Ovary (tissue), 9 donors: Measurements from ENCODE around the gene LRRC31. TPM values are rescaled to one million over a fixed set of nuclear protein-coding genes. Genes with fewer than 3 reads are reported as not detected.

Source experiments
- DNase-seq, 5 donors: peaks; one replicate each; pipeline ENCODE4 v3.0.0-alpha.2; 2019 to 2020
- H3K27ac ChIP-seq, 2 donors: fragments of 200-600 bp; one replicate each; pipeline versions ENCODE4 v1.5.1 to v1.8.0; 2019 to 2022
- H3K27me3 ChIP-seq: fragments of 200-600 bp; one replicate; pipeline ENCODE4 v1.8.0; 2022
- H3K36me3 ChIP-seq: fragments of 200-600 bp; sonication (generic); one replicate; pipeline ENCODE4 v1.5.1; 2019
- H3K4me1 ChIP-seq: one replicate; pipeline ENCODE4 v1.8.1; 2013; ENCODE audit warnings: mild to moderate bottlenecking, moderate library complexity; ENCODE audit not compliant: insufficient read depth
- H3K4me3 ChIP-seq: fragments of 200-600 bp; sonication (generic); one replicate; pipeline ENCODE4 v1.5.1; 2017
- H3K9me3 ChIP-seq, 2 donors: fragments of 200-600 bp in 1 of 2; sonication (generic) in 1 of 2; one replicate each; pipeline versions ENCODE4 v1.5.1 to v1.8.1; 2013 to 2019; ENCODE audit warnings: mild to moderate bottlenecking in 1 of 2, moderate library complexity in 1 of 2
- CTCF ChIP-seq, 3 donors: fragments of 450-650 bp in 2 of 3; fragments of 200-600 bp in 1 of 3; IDR thresholded peaks; one replicate each; pipeline versions ENCODE4 v1.5.1 to v1.8.0; 2016 to 2022; ENCODE audit warnings: antibody characterized with exemption in 3 of 3, mild to moderate bottlenecking in 1 of 3
- EP300 ChIP-seq: sonication (generic); formaldehyde crosslinking; IDR thresholded peaks from one replicate; pipeline ENCODE4 v1.6.1; 2017; ENCODE audit warnings: antibody characterized with exemption
- POLR2A ChIP-seq: fragments of 450-650 bp; IDR thresholded peaks from one replicate; pipeline ENCODE4 v1.6.1; 2017; ENCODE audit warnings: antibody characterized with exemption, mild to moderate bottlenecking, moderate library complexity
- WGBS, 3 donors: extraction: QIAGEN DNeasy Blood & Tissue Kit in 1 of 3; methylation state at CpG; one replicate each; pipeline versions ENCODE4 v1.1.5 to v1.1.7; 2013 to 2017; 5-methylcytosine and 5-hydroxymethylcytosine counted together
- intact Hi-C, 4 donors: fragments of 100-400 bp; cut with DNase I; formaldehyde crosslinking; loops; one replicate each; pipeline versions ENCODE4 v1.11.0 to v1.15.1; 2022 to 2023
- polyA plus RNA-seq, 2 donors: library from polyadenylated mRNA; stranded (reverse); fragments of 200-250 nt in 1 of 2; fragments of 350-450 nt in 1 of 2; fragmentation: Illumina TruSeq in 1 of 2; extraction: RNeasy Lipid Tissue Mini Kit (QIAGEN cat#74804) in 1 of 2; gene quantifications; one replicate each; pipeline ENCODE4 v1.2.3, GENCODE V29; 2013 to 2014
- total RNA-seq, 7 donors: library from RNA; depleted of rRNA in 2 of 7; stranded (reverse); fragments of >200 nt in 2 of 7; fragmentation: NEBNext Ultra II Directional in 3 of 7; extraction: Animal tissue kit (Norgen Biotek cat#: 25700) in 3 of 7; gene quantifications; one replicate each; pipeline versions ENCODE4 v1.1.0 to v1.2.4, GENCODE V29; 2016 to 2023
- donor health status: DM: no; HTN: no; CAD: no; lungs with moderate emphysema.
- donor health status: DM: no; HTN: no; CAD: no.
- donor health status: Bipolar disorder and iron deficiency.
- donor health status: DM: yes; HTN: yes; CAD: no.
- donor health status: DM: no; HTN: no; CAD: no.
- donor health status: DM: yes; HTN: yes; CAD: no.

Gene LRRC31
- total and polyA plus RNA-seq, 9 donors: not detected

DNA sequence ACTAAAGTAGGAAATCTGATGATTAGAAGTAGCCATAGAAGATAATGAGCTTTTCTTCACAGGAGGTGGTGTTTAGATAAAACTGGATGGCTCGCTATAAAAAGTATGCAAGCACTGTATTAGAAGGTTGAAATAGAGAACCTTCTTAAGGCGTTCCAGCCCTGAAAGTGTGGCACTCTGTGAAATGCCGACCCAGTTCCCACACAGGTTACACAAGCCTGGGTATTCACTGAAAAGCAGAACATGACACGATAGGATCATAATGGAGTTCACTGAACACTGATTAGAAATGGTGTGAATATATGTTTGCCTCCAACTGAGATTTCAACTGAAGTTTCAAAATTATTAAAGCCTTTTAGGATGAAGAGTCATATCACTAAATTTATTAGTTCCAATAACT is 42.0 kb downstream of the LRRC31 start:
- DNase-seq: no peak
- H3K27ac ChIP-seq: no peak overlapping the region
- H3K36me3 ChIP-seq: no peaks in the 10 kb centered on the region
- no peaks in the 10 kb centered on the region for H3K27me3 ChIP-seq
- TF ChIP-seq CTCF (IDR thresholded peaks at IDR 0.05) (no peak), POLR2A (no peak), EP300 (no peak)
- H3K4me3 ChIP-seq: no peak overlapping the region
- H3K9me3 ChIP-seq: no peaks in the 10 kb centered on the region
- intact Hi-C loops: no loop called here
- H3K4me1 ChIP-seq: no peaks in the 10 kb centered on the region
- 77 to 88% (median 87%) methylated on average over 4 of the region's 4 CpGs for WGBS, 3 donors

GRCh38 chr3:169825316-169825715 is 44.4 kb downstream of the LRRC31 start:
- no peak overlapping the region for H3K27ac ChIP-seq
- no peak overlapping the region for H3K4me3 ChIP-seq
- H3K4me1 ChIP-seq: no peaks in the 10 kb centered on the region
- intact Hi-C loops: no loop called here
- H3K36me3 ChIP-seq: no peaks in the 10 kb centered on the region
- no peaks in the 10 kb centered on the region for H3K27me3 ChIP-seq
- no peak for TF ChIP-seq POLR2A
- no peak for TF ChIP-seq EP300
- no peak for TF ChIP-seq CTCF (IDR thresholded peaks at IDR 0.05)
- no peak for DNase-seq
- no peaks in the 10 kb centered on the region for H3K9me3 ChIP-seq
- 85 to 87% (median 86%) methylated on average over 3 of the region's 3 CpGs for WGBS, 3 donors

- Histone ChIP-seq H3K4me3 (no peak overlapping the region), H3K27me3 (no peaks in the 10 kb centered on the region), H3K27ac (no peak overlapping the region), H3K36me3 (no peaks in the 10 kb centered on the region), H3K4me1 (no peaks in the 10 kb centered on the region), H3K9me3 (no peaks in the 10 kb centered on the region)
- 71 to 77% (median 77%) methylated on average over 6 of the region's 6 CpGs for WGBS, 3 donors
- TF ChIP-seq CTCF (IDR thresholded peaks at IDR 0.05): no peak
- TF ChIP-seq EP300: no peak
- no peak for TF ChIP-seq POLR2A
- DNase-seq: no peak
- intact Hi-C loops: no loop called here
Measured at GRCh38 chr3:169822983-169823382, 46.8 kb downstream of the LRRC31 start.

GRCh38 chr3:169822540-169822939 is 47.2 kb downstream of the LRRC31 start:
- H3K27me3 ChIP-seq: no peaks in the 10 kb centered on the region

More at GRCh38 chr3:169822540-169822939, 47.2 kb downstream of the LRRC31 start:
- H3K9me3 ChIP-seq: no peaks in the 10 kb centered on the region
- intact Hi-C loops: no loop called here
- H3K27ac ChIP-seq: no peak overlapping the region
- no peaks in the 10 kb centered on the region for H3K36me3 ChIP-seq
- no peak for DNase-seq
- no peak overlapping the region for H3K4me3 ChIP-seq
- no peaks in the 10 kb centered on the region for H3K4me1 ChIP-seq
- TF ChIP-seq POLR2A (no peak), EP300 (no peak), CTCF (IDR thresholded peaks at IDR 0.05) (no peak)
- WGBS, 3 donors: 95 to 97% (median 96%) methylated on average over 20 of the region's 20 CpGs
